HG03460 (cell line): ENCODE data around the gene RNASE3.
"Not testable (repeated sequence)": the region's sequence is repeated elsewhere in the genome, so short reads cannot be mapped to it uniquely, and the experiment has no call there.

ENCODE experiments used
- ATAC-seq: cut with Tn5 transposase; IDR thresholded peaks from one replicate; pipeline ENCODE4 v1.9.1; 2021; ENCODE audit not compliant: unreplicated experiment

The RNASE3 gene

DNA sequence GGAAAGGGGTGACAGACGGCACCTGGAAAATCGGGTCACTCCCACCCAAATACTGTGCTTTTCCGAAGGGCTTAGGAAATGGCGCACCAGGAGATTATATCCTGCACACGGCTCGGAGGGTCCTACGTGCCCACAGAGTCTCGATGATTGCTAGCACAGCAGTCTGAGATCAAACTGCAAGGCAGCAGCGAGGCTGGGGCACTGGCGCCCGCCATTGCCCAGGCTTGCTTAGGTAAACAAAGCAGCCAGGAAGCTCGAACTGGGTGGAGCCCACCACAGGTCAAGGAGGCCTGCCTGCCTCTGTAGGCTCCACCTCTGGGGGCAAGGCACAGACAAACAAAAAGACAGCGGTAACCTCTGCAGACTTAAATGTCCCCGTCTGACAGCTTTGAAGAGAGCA lies 19.6 kb downstream of the RNASE3 start:
- not testable (repeated sequence) for ATAC-seq

DNA sequence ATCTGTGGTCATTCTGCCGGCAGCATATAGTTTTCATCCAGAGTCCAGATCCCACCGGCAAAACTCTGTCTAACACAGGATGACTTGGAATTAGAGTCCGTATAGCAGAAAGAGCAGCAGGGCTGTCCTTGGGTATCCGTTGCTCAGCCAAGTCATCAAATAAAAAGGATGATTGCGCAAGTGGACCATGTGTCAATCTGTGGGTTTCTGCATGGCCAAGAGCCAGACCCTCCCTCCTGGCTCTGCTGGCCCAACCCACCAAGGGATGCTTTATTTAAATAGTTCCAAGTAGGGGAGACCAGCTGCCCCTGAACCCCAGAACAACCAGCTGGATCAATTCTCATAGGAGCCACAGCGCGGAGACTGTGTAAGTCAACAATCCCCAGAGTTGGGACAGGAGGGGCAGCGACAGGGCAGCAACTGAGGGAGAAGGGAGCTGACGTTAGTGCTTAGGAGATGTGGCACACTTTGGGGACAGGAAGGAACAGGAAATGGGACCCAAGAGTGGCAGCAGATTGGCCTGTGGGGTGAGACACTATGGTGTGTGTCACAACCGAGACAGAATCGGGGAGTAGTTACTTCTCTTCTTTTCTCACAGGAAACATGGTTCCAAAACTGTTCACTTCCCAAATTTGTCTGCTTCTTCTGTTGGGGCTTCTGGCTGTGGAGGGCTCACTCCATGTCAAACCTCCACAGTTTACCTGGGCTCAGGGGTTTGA lies 28.0 kb downstream of the RNASE3 start:
- not testable (repeated sequence) for ATAC-seq

DNA sequence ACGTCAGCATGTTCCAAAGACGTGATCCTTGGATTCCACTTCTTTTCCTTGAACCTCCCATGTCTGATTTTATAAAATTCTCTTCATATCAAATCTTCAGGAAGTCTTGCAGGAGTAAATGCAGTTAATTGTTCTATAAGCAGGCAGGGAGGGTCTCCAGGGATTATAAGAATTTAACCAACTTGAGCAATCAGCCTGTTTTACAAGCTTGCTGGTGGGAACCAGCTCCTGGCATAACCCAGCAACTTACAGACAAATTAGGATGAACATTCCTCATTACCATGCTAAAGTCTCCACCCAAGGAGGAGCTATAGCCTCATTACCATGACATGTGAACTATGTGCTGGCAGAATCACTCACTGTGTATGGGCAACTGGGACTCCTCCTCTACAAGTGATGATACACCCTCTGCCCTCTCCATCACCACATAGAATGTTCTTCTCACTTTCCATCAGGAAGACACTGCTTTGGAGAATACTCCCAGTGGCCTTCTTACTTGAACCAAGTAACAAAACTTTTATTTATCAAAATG lies 32.6 kb downstream of the RNASE3 start:
- not testable (repeated sequence) for ATAC-seq

DNA sequence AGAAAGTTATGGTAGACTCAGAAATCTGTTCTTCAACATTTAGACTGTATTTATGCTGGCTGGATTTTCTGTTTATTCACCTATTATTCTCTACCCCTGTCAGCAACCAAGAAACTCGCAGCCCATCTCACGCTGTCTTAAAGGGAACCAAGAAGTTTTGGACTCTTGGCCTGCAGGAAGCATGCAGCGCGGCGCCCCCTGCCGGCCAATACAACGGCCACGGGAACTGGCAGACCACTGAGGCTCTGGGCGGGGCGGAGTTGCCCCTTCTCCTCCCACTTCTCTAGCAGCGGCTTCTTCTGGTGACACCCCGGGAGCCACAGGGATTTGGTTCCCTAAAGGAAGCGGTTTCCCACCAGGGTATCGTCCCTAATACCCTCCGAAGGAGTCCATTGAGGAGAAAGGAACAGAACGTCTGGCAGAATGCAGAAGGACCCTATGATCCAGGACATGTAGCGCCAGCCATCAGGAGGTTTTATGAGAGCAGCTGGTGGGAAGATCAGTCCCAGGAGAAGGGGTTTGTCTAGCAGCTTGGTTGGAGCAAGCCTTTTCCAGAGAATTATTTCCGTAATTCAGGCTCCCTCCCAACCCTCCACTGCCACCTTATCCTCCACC lies 43.1 kb downstream of the RNASE3 start:
- ATAC-seq = no peak

DNA sequence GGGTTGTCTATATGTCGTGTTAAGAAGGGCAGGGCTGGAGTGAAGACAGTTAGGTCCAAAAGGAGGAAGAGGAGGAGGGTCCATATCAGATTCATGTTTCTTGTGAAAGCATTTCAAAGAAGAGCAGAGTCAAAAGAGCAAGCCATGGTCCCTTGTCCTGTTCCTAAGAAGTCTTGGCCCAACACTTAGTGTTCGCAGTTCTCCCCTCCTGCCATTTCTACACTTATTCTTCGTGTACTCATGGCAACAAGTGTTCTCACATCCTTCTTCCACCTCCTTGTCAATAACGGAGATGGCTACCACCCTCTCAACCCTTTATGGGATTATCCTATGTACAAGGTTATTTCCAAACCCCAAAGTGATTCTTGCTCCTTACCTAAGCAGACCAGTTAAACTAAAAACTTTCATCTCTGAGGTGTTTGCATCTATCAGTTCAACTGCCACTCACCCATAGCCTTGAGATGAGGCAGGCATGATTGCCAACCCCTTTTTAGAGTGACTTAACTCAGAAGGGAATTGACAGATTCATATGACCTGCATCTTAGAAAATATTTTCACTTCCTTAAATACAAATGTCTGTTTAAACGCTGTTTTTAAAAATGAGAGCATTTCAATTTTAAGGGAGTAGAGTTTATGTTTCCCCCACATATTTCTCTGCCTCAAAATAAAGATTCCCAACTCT lies 44.3 kb downstream of the RNASE3 start:
- ATAC-seq = no peak
